8988T (cell line): ENCODE measurements around the gene CTTNBP2.

ENCODE experiments used
- DNase-seq: peaks from one replicate; pipeline ENCODE4 v3.0.0; 2011

CTTNBP2 gene

GRCh38 chr7:117870448-117871130 lies 2.7 kb downstream of the CTTNBP2 start:
- DNase-seq, result no peak

- DNase-seq, result no peak
These were observed 3.9 kb downstream of the CTTNBP2 start for GRCh38 chr7:117869374-117869773.

- no peak for DNase-seq
These were observed 9.6 kb downstream of the CTTNBP2 start for GRCh38 chr7:117863618-117864017.

GRCh38 chr7:117862378-117862777 lies 10.9 kb downstream of the CTTNBP2 start:
- DNase-seq, result no peak

- DNase-seq, result no peak
These were observed 13.9 kb downstream of the CTTNBP2 start for GRCh38 chr7:117859246-117859812.

- DNase-seq, result no peak
These were observed 14.5 kb downstream of the CTTNBP2 start for GRCh38 chr7:117858712-117859111.

GRCh38 chr7:117857718-117858117 lies 15.5 kb downstream of the CTTNBP2 start:
- DNase-seq, result no peak

GRCh38 chr7:117856196-117856595 lies 17.0 kb downstream of the CTTNBP2 start:
- DNase-seq, result no peak

- DNase-seq, result no peak
These were observed 19.1 kb downstream of the CTTNBP2 start for GRCh38 chr7:117854186-117854585.

- no peak for DNase-seq
These were observed 24.3 kb downstream of the CTTNBP2 start for GRCh38 chr7:117848941-117849340.

GRCh38 chr7:117844678-117845077 lies 28.6 kb downstream of the CTTNBP2 start:
- no peak for DNase-seq

- no peak for DNase-seq
These were observed 31.6 kb downstream of the CTTNBP2 start for GRCh38 chr7:117841611-117842010.

GRCh38 chr7:117841011-117841410 lies 32.2 kb downstream of the CTTNBP2 start:
- DNase-seq, result no peak

- DNase-seq, result no peak
These were observed 33.7 kb downstream of the CTTNBP2 start for GRCh38 chr7:117839507-117839906.

- DNase-seq, result no peak
These were observed 35.4 kb downstream of the CTTNBP2 start for GRCh38 chr7:117837841-117838240.

GRCh38 chr7:117835016-117835664 lies 38.1 kb downstream of the CTTNBP2 start:
- DNase-seq, result no peak

GRCh38 chr7:117830422-117830954 lies 42.8 kb downstream of the CTTNBP2 start:
- DNase-seq, result no peak

GRCh38 chr7:117829450-117830117 lies 43.7 kb downstream of the CTTNBP2 start:
- DNase-seq, result no peak

- DNase-seq, result no peak
These were observed 44.4 kb downstream of the CTTNBP2 start for GRCh38 chr7:117828825-117829224.

- no peak for DNase-seq
These were observed 45.4 kb downstream of the CTTNBP2 start for GRCh38 chr7:117827862-117828261.

GRCh38 chr7:117825132-117825531 lies 48.1 kb downstream of the CTTNBP2 start:
- no peak for DNase-seq

- DNase-seq, result no peak
These were observed 48.6 kb downstream of the CTTNBP2 start for GRCh38 chr7:117824592-117824991.

- DNase-seq, result no peak
These were observed 53.7 kb downstream of the CTTNBP2 start for GRCh38 chr7:117819558-117819957.

GRCh38 chr7:117818232-117818631 lies 55.0 kb downstream of the CTTNBP2 start:
- no peak for DNase-seq
